Fibroblast of the conjunctiva (primary cell): ENCODE data around the gene NUP107.

Source experiments
- DNase-seq: peaks from one replicate; pipeline ENCODE4 v3.0.0-alpha.2; 2010; ENCODE audit warnings: low read depth

The NUP107 gene

GRCh38 chr12:68743356-68743755, 56.6 kb downstream of the NUP107 start:
- no peak for DNase-seq

GRCh38 chr12:68745376-68745903, 58.7 kb downstream of the NUP107 start:
- DNase-seq = no peak

GRCh38 chr12:68745904-68746571, 59.3 kb downstream of the NUP107 start, which contains the start of gene SLC35E3:
TSS of gene SLC35E3 (plus strand) at chr12:68746176. CDS start at chr12:68746378, 202 bp downstream.
- peak; percentile 83 for DNase-seq

GRCh38 chr12:68746572-68747180, 59.9 kb downstream of the NUP107 start:
- peak; percentile 34 for DNase-seq

- no peak for DNase-seq
Observed at GRCh38 chr12:68749443-68749842, 62.7 kb downstream of the NUP107 start.

- no peak for DNase-seq
Observed at GRCh38 chr12:68749861-68750260, 63.1 kb downstream of the NUP107 start.

GRCh38 chr12:68750506-68750905, 63.7 kb downstream of the NUP107 start:
- no peak for DNase-seq

GRCh38 chr12:68755536-68756243, 68.9 kb downstream of the NUP107 start:
- no peak for DNase-seq

GRCh38 chr12:68759852-68760251, 73.1 kb downstream of the NUP107 start:
- no peak for DNase-seq

- no peak for DNase-seq
Observed at GRCh38 chr12:68760806-68761441, 74.1 kb downstream of the NUP107 start.

GRCh38 chr12:68761442-68761812, 74.6 kb downstream of the NUP107 start:
- DNase-seq = no peak

GRCh38 chr12:68761901-68762630, 75.3 kb downstream of the NUP107 start:
- DNase-seq = no peak

GRCh38 chr12:68762691-68763090, 75.9 kb downstream of the NUP107 start:
- no peak for DNase-seq

- no peak for DNase-seq
Observed at GRCh38 chr12:68765696-68766095, 78.9 kb downstream of the NUP107 start.

- DNase-seq = no peak
Observed at GRCh38 chr12:68766646-68767045, 79.9 kb downstream of the NUP107 start.

GRCh38 chr12:68767191-68767590, 80.4 kb downstream of the NUP107 start:
- no peak for DNase-seq

- no peak for DNase-seq
Observed at GRCh38 chr12:68768431-68768939, 81.7 kb downstream of the NUP107 start.

GRCh38 chr12:68769941-68770340, 83.2 kb downstream of the NUP107 start:
- no peak for DNase-seq

GRCh38 chr12:68771223-68771925, 84.6 kb downstream of the NUP107 start:
- no peak for DNase-seq

GRCh38 chr12:68772714-68773113, 85.9 kb downstream of the NUP107 start:
- DNase-seq = no peak

GRCh38 chr12:68773582-68773981, 86.8 kb downstream of the NUP107 start:
- no peak for DNase-seq
